ENCODE measurements around the gene PPP1R10.

Gene PPP1R10

GRCh38 chr6:30554962-30555815 is 61.9 kb downstream of the PPP1R10 start:
- DNase-seq, result peak; percentile 9

GRCh38 chr6:30554404-30554803 is 62.6 kb downstream of the PPP1R10 start:
- DNase-seq, result no peak
